ENCODE results near the gene MRPL52. TPM values are rescaled to one million over a fixed set of nuclear protein-coding genes. Genes with fewer than 3 reads are reported as not detected.

Gene MRPL52
- polyA plus RNA-seq, 3 donors = 32.3 to 164 (median 130) TPM

DNA sequence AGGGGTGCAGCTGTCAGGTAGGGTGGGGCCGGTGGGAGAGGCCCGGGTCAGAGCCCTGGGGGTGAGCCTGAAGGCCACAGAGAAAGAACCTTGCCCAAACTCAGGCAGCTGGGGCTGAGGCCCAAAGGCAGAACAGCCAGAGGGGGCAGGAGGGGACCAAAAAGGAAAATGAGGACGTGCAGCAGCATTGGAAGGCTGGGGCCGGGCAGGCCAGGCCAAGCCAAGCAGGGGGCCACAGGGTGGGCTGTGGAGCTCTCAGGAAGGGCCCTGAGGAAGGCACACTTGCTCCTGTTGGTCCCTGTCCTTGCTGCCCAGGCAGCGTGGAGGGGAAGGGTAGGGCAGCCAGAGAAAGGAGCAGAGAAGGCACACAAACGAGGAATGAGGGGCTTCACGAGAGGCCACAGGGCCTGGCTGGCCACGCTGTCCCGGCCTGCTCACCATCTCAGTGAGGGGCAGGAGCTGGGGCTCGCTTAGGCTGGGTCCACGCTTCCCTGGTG is 17.2 kb downstream of the MRPL52 start:
- no peaks in the 10 kb centered on the region for H4K20me1 ChIP-seq (ENCODE audit: insufficient read depth, low read length)
- Mint-ChIP-seq H3K4me3 (no peak overlapping the region), H3K36me3 (peaks cover 6 to 11% of the 10 kb centered on the region in 2 donors), H3K9me3 (peaks cover 0 to 2% (median 0%) of the 10 kb centered on the region in 7 donors), H3K27ac (no peak overlapping the region), H3K4me1 (peaks cover 20% of the 10 kb centered on the region), H3K27me3 (ENCODE audit: low read depth in 3 of 3) (peaks cover 6 to 32% (median 13%) of the 10 kb centered on the region in 3 donors)
- H3K4me3 ChIP-seq (replicated peaks in 1 of 3; ENCODE audit: low read depth in 2 of 3, low read length in 3 of 3) = no peak overlapping the region
- peaks cover 0 to 5% of the 10 kb centered on the region in 2 donors for H3K27me3 ChIP-seq (ENCODE audit: control insufficient read depth in 2 of 2, insufficient read depth in 2 of 2, low read length in 2 of 2)
- intact Hi-C loops (cut with micrococcal nuclease) = no loop called here
- no peak overlapping the region for H3K27ac ChIP-seq (ENCODE audit: low read depth in 1 of 2, low read length in 2 of 2)
- no peak for DNase-seq
- no peak overlapping the region for H3K9ac ChIP-seq (ENCODE audit: insufficient read depth, low read length, poor library complexity, severe bottlenecking)
- peaks cover 15 to 22% of the 10 kb centered on the region in 2 donors for H3K4me1 ChIP-seq (ENCODE audit: control insufficient read depth in 1 of 2, insufficient read depth in 2 of 2, low read length in 2 of 2)
- WGBS (ENCODE audit: insufficient coverage) = 89% methylated on average over 8 of the region's 11 CpGs
- H3K9me3 ChIP-seq (replicated peaks in 1 of 2; ENCODE audit: control insufficient read depth in 1 of 2, insufficient read depth in 1 of 2, low read length in 2 of 2) = no peaks in the 10 kb centered on the region
- no peaks in the 10 kb centered on the region for H3K79me2 ChIP-seq (ENCODE audit: insufficient read depth, low read length)
- H3K4me2 ChIP-seq (replicated peaks; ENCODE audit: extremely low read depth, low read length, poor library complexity, severe bottlenecking) = no peak overlapping the region
- TF ChIP-seq, protein P1, sequence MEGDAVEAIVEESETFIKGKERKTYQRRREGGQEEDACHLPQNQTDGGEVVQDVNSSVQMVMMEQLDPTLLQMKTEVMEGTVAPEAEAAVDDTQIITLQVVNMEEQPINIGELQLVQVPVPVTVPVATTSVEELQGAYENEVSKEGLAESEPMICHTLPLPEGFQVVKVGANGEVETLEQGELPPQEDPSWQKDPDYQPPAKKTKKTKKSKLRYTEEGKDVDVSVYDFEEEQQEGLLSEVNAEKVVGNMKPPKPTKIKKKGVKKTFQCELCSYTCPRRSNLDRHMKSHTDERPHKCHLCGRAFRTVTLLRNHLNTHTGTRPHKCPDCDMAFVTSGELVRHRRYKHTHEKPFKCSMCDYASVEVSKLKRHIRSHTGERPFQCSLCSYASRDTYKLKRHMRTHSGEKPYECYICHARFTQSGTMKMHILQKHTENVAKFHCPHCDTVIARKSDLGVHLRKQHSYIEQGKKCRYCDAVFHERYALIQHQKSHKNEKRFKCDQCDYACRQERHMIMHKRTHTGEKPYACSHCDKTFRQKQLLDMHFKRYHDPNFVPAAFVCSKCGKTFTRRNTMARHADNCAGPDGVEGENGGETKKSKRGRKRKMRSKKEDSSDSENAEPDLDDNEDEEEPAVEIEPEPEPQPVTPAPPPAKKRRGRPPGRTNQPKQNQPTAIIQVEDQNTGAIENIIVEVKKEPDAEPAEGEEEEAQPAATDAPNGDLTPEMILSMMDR (IDR thresholded peaks at IDR 0.05) = no peak
- H3K36me3 ChIP-seq (replicated peaks in 1 of 2; ENCODE audit: control insufficient read depth in 1 of 2, insufficient read depth in 2 of 2, low read length in 2 of 2) = no peaks in the 10 kb centered on the region
- H2AFZ ChIP-seq (ENCODE audit: insufficient read depth, low read depth, low read length, poor library complexity, severe bottlenecking) = no peak overlapping the region

DNA sequence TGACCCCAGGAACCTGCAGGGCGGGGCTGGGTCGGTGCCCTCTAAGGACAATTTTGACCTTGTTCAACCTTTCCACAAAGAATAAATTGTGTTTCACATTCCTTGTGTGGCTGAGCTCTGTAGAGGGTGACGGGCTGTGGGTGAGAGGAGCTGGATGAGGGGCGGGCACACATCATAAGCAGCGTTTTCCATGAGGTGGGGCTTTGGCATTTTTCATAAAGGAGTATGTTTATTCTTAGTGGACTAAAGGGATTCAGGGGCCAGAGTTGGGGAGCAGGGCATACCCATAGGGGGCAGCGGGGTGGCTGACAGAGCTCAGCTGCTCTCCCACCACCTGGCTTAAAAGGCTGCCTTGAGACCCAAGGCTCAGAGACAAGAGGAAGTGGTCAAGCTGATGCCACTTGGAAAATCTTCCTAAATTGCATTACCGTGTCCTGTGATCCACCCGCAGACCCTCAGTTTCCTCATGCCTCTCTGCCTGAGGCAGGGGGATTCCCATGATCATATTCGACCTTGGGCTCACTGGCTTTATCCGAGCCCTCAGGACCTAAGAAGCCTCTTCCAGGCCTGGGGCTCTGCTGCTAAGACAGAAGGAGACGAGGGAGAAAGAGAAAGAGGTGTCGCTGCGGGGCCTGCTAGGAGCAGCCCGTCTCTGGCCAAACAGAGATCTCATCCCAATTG is 18.1 kb downstream of the MRPL52 start:
- Histone ChIP-seq H3K9ac (ENCODE audit: insufficient read depth, low read length, poor library complexity, severe bottlenecking) (no peak overlapping the region), H3K9me3 (replicated peaks in 1 of 2; ENCODE audit: control insufficient read depth in 1 of 2, insufficient read depth in 1 of 2, low read length in 2 of 2) (no peaks in the 10 kb centered on the region), H3K4me1 (ENCODE audit: control insufficient read depth in 1 of 2, insufficient read depth in 2 of 2, low read length in 2 of 2) (peaks cover 15 to 23% of the 10 kb centered on the region in 2 donors), H3K27ac (ENCODE audit: low read depth in 1 of 2, low read length in 2 of 2) (no peak overlapping the region), H3K4me2 (replicated peaks; ENCODE audit: extremely low read depth, low read length, poor library complexity, severe bottlenecking) (peak overlapping the region; percentile 58), H4K20me1 (ENCODE audit: insufficient read depth, low read length) (no peaks in the 10 kb centered on the region), H3K4me3 (replicated peaks in 1 of 3; ENCODE audit: low read depth in 2 of 3, low read length in 3 of 3) (peak overlapping the region in 1 of 3 experiments; percentile 54), H3K36me3 (replicated peaks in 1 of 2; ENCODE audit: control insufficient read depth in 1 of 2, insufficient read depth in 2 of 2, low read length in 2 of 2) (no peaks in the 10 kb centered on the region), H2AFZ (ENCODE audit: insufficient read depth, low read depth, low read length, poor library complexity, severe bottlenecking) (peak overlapping the region; percentile 37), H3K27me3 (ENCODE audit: control insufficient read depth in 2 of 2, insufficient read depth in 2 of 2, low read length in 2 of 2) (peaks cover 0 to 5% of the 10 kb centered on the region in 2 donors), H3K79me2 (ENCODE audit: insufficient read depth, low read length) (no peaks in the 10 kb centered on the region)
- peak overlapping the region in 5 of 7 donors; percentile 46 to 76 (median 68) for H3K27ac Mint-ChIP-seq
- H3K4me3 Mint-ChIP-seq = peak overlapping the region; percentile 45 to 80
- intact Hi-C loops (cut with micrococcal nuclease) = no loop called here
- H3K4me1 Mint-ChIP-seq = peaks cover 20% of the 10 kb centered on the region
- DNase-seq = peak; percentile 50 to 93 (median 59)
- H3K36me3 Mint-ChIP-seq = peaks cover 6 to 7% of the 10 kb centered on the region in 2 donors
- H3K9me3 Mint-ChIP-seq = peaks cover 0 to 2% (median 0%) of the 10 kb centered on the region in 7 donors
- H3K27me3 Mint-ChIP-seq (ENCODE audit: low read depth in 3 of 3) = peaks cover 4 to 32% (median 13%) of the 10 kb centered on the region in 3 donors
- TF ChIP-seq, protein P1 (IDR thresholded peaks at IDR 0.05) = no peak
- WGBS (ENCODE audit: insufficient coverage) = 21% methylated on average over 5 of the region's 14 CpGs

Measured in CD14-positive monocyte (primary cell).